GM23248 (cell line): ENCODE measurements around the gene STT3B. TPM values are rescaled to one million over a fixed set of nuclear protein-coding genes. Genes with fewer than 3 reads are reported as not detected.

Source experiments
- DNase-seq: peaks from one replicate; pipeline ENCODE4 v3.0.0-alpha.2; 2015
- H2AFZ ChIP-seq: fragments of 200-600 bp; sonication (generic); 2 replicates; pipeline ENCODE4 v1.6.1; 2016; ENCODE audit warnings: antibody characterized with exemption
- H3F3A ChIP-seq: fragments of 200-600 bp; sonication (generic); 2 replicates; pipeline ENCODE4 v1.6.1; 2016; ENCODE audit warnings: mild to moderate bottlenecking, antibody characterized with exemption, mixed run types; ENCODE audit not compliant: insufficient read depth
- H3K27ac ChIP-seq: fragments of 200-600 bp; sonication (generic); 2 replicates; pipeline ENCODE4 v1.5.1; 2016; ENCODE audit warnings: mild to moderate bottlenecking
- H3K27me3 ChIP-seq: fragments of 200-600 bp; sonication (generic); replicated peaks from 2 replicates; pipeline ENCODE4 v1.6.1; 2016; ENCODE audit warnings: mild to moderate bottlenecking; ENCODE audit not compliant: insufficient read depth
- H3K36me3 ChIP-seq: fragments of 200-600 bp; sonication (generic); 2 replicates; pipeline ENCODE4 v1.6.1; 2016; ENCODE audit warnings: low read depth, mild to moderate bottlenecking
- H3K4me1 ChIP-seq: fragments of 200-600 bp; sonication (generic); 2 replicates; pipeline ENCODE4 v1.6.1; 2016; ENCODE audit warnings: mild to moderate bottlenecking; ENCODE audit not compliant: insufficient read depth
- H3K4me2 ChIP-seq: fragments of 200-600 bp; sonication (generic); one replicate; pipeline ENCODE4 v1.6.1; 2016; ENCODE audit warnings: mild to moderate bottlenecking; ENCODE audit not compliant: unreplicated experiment
- H3K4me3 ChIP-seq: fragments of 200-600 bp; sonication (generic); 2 replicates; pipeline ENCODE4 v1.5.1; 2016; ENCODE audit warnings: mild to moderate bottlenecking
- H3K79me2 ChIP-seq: fragments of 200-600 bp; sonication (generic); 2 replicates; pipeline ENCODE4 v1.6.1; 2016; ENCODE audit warnings: mild to moderate bottlenecking; ENCODE audit not compliant: insufficient read depth
- H3K9ac ChIP-seq: fragments of 200-600 bp; sonication (generic); 2 replicates; pipeline ENCODE4 v1.6.1; 2016; ENCODE audit warnings: mild to moderate bottlenecking
- H3K9me2 ChIP-seq: fragments of 200-600 bp; sonication (generic); 2 replicates; pipeline ENCODE4 v1.6.1; 2016; ENCODE audit warnings: mixed run types, mild to moderate bottlenecking, moderate library complexity; ENCODE audit not compliant: insufficient read depth
- H3K9me3 ChIP-seq: fragments of 200-600 bp; sonication (generic); one replicate; pipeline ENCODE4 v1.6.1; 2017; ENCODE audit warnings: low read depth
- H4K20me1 ChIP-seq: fragments of 200-600 bp; sonication (generic); 2 replicates; pipeline ENCODE4 v1.6.0; 2016; ENCODE audit not compliant: insufficient read depth
- EZH2 ChIP-seq: fragments of 200-600 bp; sonication (generic); IDR thresholded peaks from 2 replicates; pipeline ENCODE4 v1.6.1; 2018; ENCODE audit warnings: antibody characterized with exemption, mild to moderate bottlenecking; ENCODE audit not compliant: insufficient read depth, poor library complexity, severe bottlenecking
- EZH2phosphoT487 ChIP-seq: fragments of 200-600 bp; sonication (generic); IDR thresholded peaks from 2 replicates; pipeline ENCODE4 v1.6.1; 2018; ENCODE audit warnings: antibody characterized with exemption, moderate library complexity, mild to moderate bottlenecking, low read depth; ENCODE audit not compliant: insufficient read depth
- WGBS, 2 experiments: methylation state at CpG; one replicate each; pipeline ENCODE4 v1.1.6; 2015 to 2017; ENCODE audit warnings: low lambda C conversion rate in 2 of 2, low coverage in 1 of 2; ENCODE audit errors: missing lambda C conversion rate in 2 of 2; 5-methylcytosine and 5-hydroxymethylcytosine counted together
- in situ Hi-C: fragments of 300-500 bp; cut with MboI; formaldehyde crosslinking; loops from 2 replicates; pipeline ENCODE4 v1.15.0; 2020
- polyA plus RNA-seq: library from polyadenylated mRNA; unstranded; fragments of >200 nt; fragmentation: Nextera tagmentation; extraction: Ambion mirVana; gene quantifications from 2 replicates; pipeline ENCODE4 v1.2.1, GENCODE V29; 2016
- total RNA-seq: library from RNA; depleted of rRNA; stranded (reverse); fragments of >200 nt; shearing (Covaris generic); gene quantifications from 2 replicates; pipeline ENCODE4 v1.2.3, GENCODE V29; 2014

Gene STT3B
- total and polyA plus RNA-seq, 2 experiments from 2014 or later, result 81.5 to 174 TPM

DNA sequence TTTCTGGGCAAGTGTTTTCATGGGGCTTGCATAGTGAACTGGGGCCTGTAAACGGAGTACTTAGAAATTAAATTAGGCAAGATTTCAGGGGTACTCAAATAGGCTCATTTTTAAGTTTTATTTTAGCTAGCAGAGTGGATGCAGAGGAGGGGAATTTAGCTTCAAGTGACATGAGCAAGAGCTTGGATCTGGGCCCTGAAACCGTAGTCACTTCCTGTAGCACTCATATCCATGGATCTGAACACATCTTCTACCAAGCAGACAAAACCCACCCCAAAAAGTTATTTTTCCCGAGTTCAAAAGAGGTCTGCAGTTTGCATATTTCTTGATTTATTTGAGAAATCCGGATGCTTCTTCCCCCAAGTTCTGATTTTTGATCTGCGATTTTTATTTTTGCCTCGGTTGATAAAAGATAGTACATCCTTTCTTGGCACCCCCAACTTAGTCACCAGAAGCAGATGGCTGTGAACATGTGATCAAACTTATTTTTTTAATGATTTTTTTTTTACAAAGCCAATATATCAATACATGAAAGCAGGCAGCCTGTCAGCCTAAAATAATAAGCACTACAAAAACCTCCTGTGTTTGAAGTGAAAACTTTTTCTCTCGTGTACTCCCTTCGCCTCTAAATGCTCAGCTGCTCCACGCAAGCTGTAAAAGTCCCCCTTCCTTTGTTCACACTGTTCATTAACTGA lies 36.6 kb upstream of the STT3B start:
- Histone ChIP-seq H3K4me1 (peaks cover 10% of the 10 kb centered on the region), H3K27ac (no peak overlapping the region), H3K9me2 (no peaks in the 10 kb centered on the region), H3K4me2 (peak overlapping the region; percentile 8), H3F3A (0 out of 2 replicates have a peak, but pooled peaks cover 4% of the 10 kb centered on the region), H3K9ac (no peak overlapping the region), H4K20me1 (no peaks in the 10 kb centered on the region), H2AFZ (0 out of 2 replicates have a peak overlapping the region, but pooled peaks have one; percentile 13), H3K9me3 (no peaks in the 10 kb centered on the region), H3K36me3 (no peaks in the 10 kb centered on the region), H3K79me2 (no peaks in the 10 kb centered on the region), H3K4me3 (no peak overlapping the region), H3K27me3 (peaks cover 3% of the 10 kb centered on the region; the same call in 1 of the 2 replicates)
- peak; percentile 78 for DNase-seq
- no peak for TF ChIP-seq EZH2phosphoT487
- no peak for TF ChIP-seq EZH2
- 52 to 62% methylated on average over 9 of the region's 9 CpGs for WGBS, 2 experiments
- in situ Hi-C loops, result no loop called here

DNA sequence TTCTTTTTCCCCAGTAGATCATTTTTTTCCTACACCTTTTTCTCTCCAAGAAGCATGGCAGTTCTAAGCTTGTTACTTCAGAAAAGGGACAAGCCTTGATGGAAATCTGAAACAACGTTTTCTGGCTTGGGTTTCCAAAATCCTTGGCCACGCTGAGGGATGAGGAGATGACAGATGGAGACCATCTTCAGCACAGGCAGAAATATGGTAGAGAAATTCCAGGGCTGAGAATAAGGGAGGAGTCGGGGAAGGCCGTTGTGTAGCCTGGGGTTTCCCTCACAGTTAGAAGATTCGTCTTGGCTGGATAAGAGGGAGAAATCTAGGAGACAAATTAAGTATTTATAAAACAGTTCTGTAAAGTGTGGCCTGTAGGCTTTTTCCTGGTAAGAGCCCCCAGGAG lies 33.9 kb upstream of the STT3B start:
- Histone ChIP-seq H3K27ac (no peak overlapping the region), H3K4me2 (no peak overlapping the region), H3K9me3 (no peaks in the 10 kb centered on the region), H3K9me2 (no peaks in the 10 kb centered on the region), H3K27me3 (peaks cover 14% of the 10 kb centered on the region; the same call in 1 of the 2 replicates), H3K4me1 (peaks cover 10% of the 10 kb centered on the region), H3F3A (0 out of 2 replicates have a peak, but pooled peaks cover 4% of the 10 kb centered on the region), H3K36me3 (no peaks in the 10 kb centered on the region), H3K9ac (no peak overlapping the region), H3K79me2 (no peaks in the 10 kb centered on the region), H4K20me1 (no peaks in the 10 kb centered on the region), H3K4me3 (no peak overlapping the region), H2AFZ (no peak overlapping the region)
- TF ChIP-seq EZH2phosphoT487, result no peak
- TF ChIP-seq EZH2, result no peak
- in situ Hi-C loops, result no loop called here
- 19 to 20% methylated on average over 5 of the region's 5 CpGs for WGBS, 2 experiments
- DNase-seq, result no peak

DNA sequence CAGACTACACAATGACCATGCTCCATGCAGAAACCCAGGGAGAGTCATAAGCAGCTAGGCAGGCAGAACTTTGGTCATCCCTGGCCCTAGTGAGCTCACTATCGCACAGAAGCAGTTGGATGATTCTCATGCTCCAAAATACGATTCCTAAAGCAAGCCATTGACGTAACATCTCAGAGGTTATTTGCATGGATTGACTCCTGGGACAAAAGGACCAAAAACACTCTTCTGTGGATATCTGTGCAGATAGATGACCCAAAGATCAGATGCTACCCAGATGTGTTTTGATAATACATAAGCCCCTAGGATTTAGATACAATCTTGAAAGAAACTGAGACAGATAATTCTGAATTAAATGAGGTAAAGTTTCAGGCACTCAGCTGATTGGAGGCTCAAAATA lies 33.4 kb upstream of the STT3B start:
- Histone ChIP-seq H3K9me3 (no peaks in the 10 kb centered on the region), H3K9me2 (no peaks in the 10 kb centered on the region), H3F3A (0 out of 2 replicates have a peak, but pooled peaks cover 4% of the 10 kb centered on the region), H3K9ac (no peak overlapping the region), H3K27me3 (peaks cover 14% of the 10 kb centered on the region; the same call in 1 of the 2 replicates), H2AFZ (no peak overlapping the region), H3K27ac (no peak overlapping the region), H3K36me3 (no peaks in the 10 kb centered on the region), H4K20me1 (no peaks in the 10 kb centered on the region), H3K79me2 (no peaks in the 10 kb centered on the region), H3K4me2 (no peak overlapping the region), H3K4me3 (no peak overlapping the region), H3K4me1 (peaks cover 10% of the 10 kb centered on the region)
- DNase-seq, result no peak
- TF ChIP-seq EZH2phosphoT487 (no peak), EZH2 (no peak)
- in situ Hi-C loops, result no loop called here
- 67% methylated on average over 3 of the region's 3 CpGs for WGBS, 2 experiments

DNA sequence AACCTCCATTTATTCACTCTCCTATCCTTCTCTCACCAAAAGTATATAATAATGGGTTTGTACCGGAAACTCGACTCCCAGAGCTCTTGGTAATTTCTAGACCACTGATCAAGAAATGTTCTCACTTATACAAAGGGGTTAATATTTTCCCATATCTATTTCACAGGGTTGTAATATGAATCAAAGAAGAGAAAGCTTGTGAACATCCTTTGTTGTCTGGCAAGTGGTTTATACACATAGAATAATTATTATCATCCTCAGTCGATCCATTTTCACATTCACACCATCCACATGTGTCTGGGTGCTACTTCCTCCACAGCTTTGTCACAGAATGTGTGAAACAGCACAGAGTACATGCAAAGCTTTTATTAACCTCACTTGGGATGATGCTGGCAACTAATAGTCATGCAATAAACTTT lies 29.9 kb upstream of the STT3B start:
- no peak for DNase-seq
- in situ Hi-C loops, result no loop called here
- TF ChIP-seq EZH2phosphoT487 (no peak), EZH2 (no peak)

More for the DNA sequence above, 29.9 kb upstream of the STT3B start:
- 59 to 65% methylated on average over 3 of the region's 3 CpGs for WGBS, 2 experiments
- no peaks in the 10 kb centered on the region for H3K79me2 ChIP-seq
- no peak overlapping the region for H2AFZ ChIP-seq
- H3K4me3 ChIP-seq, result no peak overlapping the region
- H3K4me2 ChIP-seq, result no peak overlapping the region
- H3K9me2 ChIP-seq, result no peaks in the 10 kb centered on the region
- no peak overlapping the region for H3K9ac ChIP-seq
- H3K4me1 ChIP-seq, result no peaks in the 10 kb centered on the region
- H3K36me3 ChIP-seq, result no peaks in the 10 kb centered on the region
- no peak overlapping the region for H3K27ac ChIP-seq
- no peaks in the 10 kb centered on the region for H4K20me1 ChIP-seq
- no peaks in the 10 kb centered on the region for H3K9me3 ChIP-seq
- H3F3A ChIP-seq, result no peaks in the 10 kb centered on the region
- peaks cover 40% of the 10 kb centered on the region for H3K27me3 ChIP-seq
